SW480 (cell line): ENCODE measurements around the gene CDK19.
"Not testable (repeated sequence)": the region's sequence is repeated elsewhere in the genome, so short reads cannot be mapped to it uniquely, and the experiment has no call there.

Experiments
- DNase-seq: peaks from one replicate; pipeline ENCODE4 v3.0.0-alpha.2; 2016; ENCODE audit warnings: low spot score

CDK19 gene

GRCh38 chr6:110813338-110814101 lies 1.7 kb downstream of the CDK19 start:
- DNase-seq, result peak; percentile 8

GRCh38 chr6:110812719-110813118 lies 2.5 kb downstream of the CDK19 start:
- no peak for DNase-seq

GRCh38 chr6:110810896-110811586 lies 4.2 kb downstream of the CDK19 start:
- DNase-seq, result no peak

DNA sequence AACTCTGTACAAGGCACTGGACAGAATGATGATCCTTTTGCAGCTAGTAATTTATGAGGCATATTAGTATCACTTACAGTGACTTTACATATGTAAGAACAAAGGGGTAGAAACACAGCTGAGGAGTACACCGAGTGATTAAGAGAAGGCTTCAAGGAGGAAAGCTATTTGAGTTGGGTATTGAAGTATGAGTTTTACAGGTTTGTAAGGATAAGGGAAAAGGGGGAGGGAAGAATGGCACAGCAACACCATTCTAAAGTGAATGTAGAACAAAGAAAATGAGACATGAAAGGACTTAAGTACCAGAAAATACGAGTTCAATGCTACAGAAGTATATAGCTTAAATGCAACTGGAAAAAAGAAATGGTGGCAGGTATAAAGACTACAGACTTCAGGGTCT lies 5.5 kb downstream of the CDK19 start:
- no peak for DNase-seq

DNA sequence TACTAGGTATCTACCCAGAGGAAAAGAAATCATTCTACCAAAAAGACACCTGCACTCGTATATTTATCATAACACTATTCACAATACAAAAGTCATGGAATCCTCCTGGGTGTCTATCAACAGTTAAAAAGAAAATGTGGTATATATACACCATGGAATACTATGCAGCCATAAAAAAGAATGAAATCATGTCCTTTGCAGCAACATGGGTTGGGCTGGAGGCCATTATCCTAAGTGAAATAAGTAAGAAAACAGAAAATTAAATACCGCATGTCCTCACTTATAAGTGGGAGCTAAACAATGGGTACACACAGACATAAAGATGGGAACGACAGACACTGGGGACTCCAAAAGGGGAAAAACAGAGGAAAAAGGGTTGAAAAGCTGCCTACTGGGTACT lies 13.1 kb downstream of the CDK19 start:
- DNase-seq, result not testable (repeated sequence)

DNA sequence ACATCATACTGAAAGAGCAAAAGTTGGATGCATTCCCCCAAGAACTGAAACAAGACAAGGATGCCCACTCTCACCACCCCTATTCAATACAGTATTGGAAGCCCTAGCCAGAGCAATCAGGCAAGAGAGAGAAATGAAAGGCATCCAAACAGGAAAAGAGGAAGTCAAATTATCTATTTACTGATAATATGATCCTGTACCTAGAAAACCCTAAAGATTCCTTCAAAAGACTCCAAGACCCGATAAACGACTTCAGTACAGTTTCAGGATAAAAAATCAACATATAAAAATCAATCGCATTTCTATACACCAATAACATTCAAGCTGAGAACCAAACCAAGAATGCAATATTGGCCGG lies 14.5 kb downstream of the CDK19 start:
- DNase-seq, result no peak

- no peak for DNase-seq
Measured at GRCh38 chr6:110800196-110800838, 15.0 kb downstream of the CDK19 start.

GRCh38 chr6:110799655-110800054 lies 15.6 kb downstream of the CDK19 start:
- no peak for DNase-seq

GRCh38 chr6:110799189-110799588 lies 16.1 kb downstream of the CDK19 start:
- no peak for DNase-seq

GRCh38 chr6:110795271-110795670 lies 20.0 kb downstream of the CDK19 start:
- no peak for DNase-seq

DNA sequence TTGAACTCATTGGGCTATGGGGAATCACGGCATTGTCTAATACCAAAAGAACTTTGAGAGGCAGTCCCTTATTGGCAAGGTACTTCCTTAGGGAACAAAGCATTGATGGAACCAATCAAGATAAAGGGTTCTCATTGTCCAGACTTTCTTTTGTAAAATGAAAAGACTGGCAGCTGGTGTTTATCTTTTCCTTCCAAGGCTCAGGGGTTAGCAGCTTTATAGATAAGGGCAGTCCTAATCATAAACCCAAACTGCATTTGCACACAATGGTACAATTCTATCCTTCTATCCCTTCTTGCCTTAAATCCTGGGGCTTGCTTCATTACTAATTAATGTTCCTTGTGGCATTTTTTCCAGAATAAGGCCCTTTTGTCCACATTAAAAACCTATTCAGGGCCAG lies 28.6 kb downstream of the CDK19 start:
- DNase-seq, result no peak

DNA sequence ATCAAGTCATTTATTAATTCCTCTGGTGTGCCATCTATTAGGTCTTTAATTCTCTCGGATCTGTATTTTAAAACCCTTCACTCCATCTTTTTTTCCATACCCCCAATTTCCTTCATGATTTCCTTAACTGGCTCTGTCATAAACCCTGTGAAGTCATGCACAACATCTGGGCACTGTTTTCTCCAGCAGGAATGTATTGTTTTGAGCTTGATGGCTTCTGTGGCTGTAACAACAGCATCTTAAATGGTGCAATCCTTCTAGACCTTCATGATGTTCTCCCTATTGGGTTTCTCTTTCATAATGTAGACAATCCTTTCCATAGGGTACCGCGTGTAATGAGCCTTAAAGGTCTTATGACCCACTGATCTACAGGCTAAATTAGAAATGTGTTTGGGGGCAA lies 29.0 kb downstream of the CDK19 start:
- DNase-seq, result no peak

DNA sequence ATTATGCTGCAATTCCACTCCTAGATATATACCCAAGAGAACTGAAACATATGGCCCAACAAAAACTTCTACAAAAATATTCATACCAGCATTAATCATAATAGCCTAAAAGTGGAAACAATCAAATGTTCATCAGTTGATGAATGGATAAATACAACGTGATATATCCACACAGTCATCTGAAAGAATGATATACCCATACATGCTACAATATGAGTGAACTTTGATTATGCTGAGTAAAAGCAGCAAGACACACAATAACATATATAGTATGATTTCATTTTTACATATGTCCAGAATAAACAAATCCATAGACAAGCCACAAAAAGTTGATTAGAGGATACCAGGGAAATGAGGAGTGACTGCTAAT lies 30.7 kb downstream of the CDK19 start:
- no peak for DNase-seq

- no peak for DNase-seq
Measured at GRCh38 chr6:110781522-110782214, 33.6 kb downstream of the CDK19 start.

DNA sequence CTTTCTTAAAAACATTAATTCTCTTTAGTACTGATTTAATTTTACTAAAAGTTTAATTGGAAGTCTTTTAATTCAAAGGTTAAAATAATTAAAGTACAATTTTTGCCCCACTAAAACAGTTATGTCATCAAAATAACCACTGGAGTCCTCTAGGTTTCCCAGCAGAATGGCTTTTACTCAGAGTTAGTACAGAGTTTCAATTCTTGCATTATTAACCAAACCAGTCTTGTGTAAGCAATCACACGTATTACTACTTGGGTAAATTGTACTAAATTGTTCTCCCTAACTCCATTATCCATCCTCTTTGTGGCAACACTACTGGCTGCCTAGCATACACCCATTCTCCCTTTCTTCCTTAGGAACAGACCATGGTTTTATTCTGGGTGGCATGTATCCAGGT lies 36.9 kb downstream of the CDK19 start:
- DNase-seq, result no peak

GRCh38 chr6:110777636-110778035 lies 37.6 kb downstream of the CDK19 start:
- DNase-seq, result no peak

- DNase-seq, result no peak
Measured at GRCh38 chr6:110776413-110776812, 38.9 kb downstream of the CDK19 start.

DNA sequence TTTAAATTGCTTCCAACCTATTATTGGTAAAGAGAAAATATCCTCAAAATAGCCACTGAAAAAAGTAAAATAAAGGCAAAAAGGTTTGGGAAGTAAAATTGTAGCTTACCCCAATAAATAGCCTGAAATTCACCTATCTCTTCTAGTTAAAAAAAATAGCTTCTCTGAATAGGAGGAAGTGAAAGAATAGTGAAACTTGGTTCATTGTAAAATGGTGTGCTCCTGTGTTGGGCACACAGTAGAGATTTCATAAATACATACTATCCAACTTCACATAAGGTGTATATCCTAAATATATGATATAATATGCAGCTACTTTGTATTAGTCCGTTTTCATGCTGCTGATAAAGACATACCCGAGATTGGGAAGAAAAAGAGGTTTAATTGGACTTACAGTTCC lies 45.3 kb downstream of the CDK19 start:
- no peak for DNase-seq

DNA sequence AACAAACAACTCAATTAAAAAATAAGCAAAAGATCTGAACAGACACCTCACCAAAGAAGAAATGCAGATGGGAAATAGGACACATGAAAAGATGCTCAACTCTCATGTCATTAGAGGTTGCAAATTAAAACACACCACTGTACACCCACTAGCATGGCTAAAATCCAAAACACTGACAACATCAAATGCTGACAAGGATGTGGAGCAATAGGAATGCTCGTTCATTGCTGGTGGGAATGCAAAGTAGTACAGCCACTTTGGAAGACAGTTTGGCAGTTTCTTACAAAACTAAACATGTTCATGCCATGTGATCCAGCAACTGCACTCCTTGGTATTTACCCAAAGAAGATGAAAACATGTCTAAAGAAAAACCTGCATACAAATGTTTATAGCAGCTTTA lies 47.2 kb downstream of the CDK19 start:
- no peak for DNase-seq

DNA sequence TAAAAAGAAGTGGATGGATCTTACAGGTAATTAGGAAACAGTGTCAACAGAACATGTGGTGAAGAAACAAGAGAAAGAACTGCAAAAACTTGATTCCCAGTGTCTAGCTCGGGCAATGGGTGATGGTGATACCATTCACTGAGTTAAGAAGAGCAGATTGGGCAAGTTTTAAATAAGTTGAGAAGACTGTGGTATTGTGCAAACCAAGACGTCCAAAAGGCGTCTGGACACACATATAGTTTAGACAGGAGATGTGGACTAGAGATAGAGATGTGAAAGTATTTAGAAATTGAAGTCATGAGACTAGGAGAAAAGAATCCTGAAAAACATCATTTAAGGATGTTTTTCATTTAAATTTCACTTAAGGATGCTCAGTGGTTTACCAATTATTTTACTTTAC lies 53.9 kb downstream of the CDK19 start:
- DNase-seq, result no peak

DNA sequence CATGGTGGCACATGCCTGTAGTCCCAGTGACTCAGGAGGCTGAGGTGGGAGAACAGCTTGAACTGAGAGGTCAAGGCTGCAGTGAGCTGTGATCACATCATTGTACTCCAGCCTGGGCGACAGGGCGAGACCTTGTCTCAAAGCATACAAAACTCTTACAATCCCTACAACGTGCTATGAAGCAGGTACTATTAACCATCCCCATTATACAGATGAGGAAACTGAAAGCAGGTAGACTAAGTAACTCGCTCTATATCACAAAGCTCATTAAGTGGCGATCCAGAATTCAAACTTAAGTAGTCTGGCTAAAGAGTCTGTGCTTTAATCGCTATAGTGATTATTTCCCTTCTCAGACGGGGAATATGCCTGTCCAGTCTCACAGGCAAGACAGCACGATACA lies 54.7 kb downstream of the CDK19 start:
- no peak for DNase-seq

DNA sequence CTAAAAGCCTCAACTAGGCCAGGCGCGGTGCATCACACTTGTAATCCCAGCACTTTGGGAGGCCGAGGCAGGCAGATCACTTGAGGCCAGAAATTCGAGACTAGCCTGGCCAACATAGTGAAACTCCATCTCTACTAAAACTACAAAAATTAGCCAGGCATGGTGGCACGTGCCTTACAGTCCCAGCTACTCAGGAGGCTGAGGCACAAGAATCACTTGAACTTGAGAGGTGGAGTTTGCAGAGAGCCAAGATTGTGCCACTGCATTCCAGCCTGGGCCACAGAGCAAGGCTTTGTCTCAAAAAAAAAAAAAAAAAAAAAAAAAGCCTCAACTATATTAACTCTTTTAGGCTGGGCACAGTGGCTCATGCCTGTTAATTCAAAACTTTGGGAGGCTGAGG lies 55.2 kb downstream of the CDK19 start:
- not testable (repeated sequence) for DNase-seq

DNA sequence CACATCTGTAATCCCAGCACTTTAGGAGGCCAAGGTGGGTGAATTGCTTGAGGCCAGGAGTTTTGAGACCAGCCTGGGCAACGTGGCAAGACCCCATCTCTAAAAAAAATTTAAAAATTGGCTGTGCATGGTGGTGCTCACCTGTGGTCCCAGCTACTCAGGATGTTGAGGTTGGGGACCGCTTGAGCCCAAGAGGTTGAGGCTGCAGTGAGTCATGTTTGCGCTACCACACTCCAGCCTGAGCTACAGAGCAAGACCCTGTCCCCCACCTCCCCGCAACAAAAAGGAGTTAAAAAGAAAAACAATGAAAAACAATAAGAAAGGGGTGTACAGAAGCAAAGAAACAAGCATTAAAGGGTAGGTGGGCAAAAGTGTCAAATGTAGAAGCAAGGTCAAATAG lies 57.3 kb downstream of the CDK19 start:
- no peak for DNase-seq
